K562 (cell line): ENCODE measurements around the gene PSAP. TPM values are rescaled to one million over a fixed set of nuclear protein-coding genes. Genes with fewer than 3 reads are reported as not detected.

ENCODE experiments used
- DMBX1 ChIP-seq: fragments of 250-450 bp; sonication (Bioruptor Pico); IDR thresholded peaks from 2 replicates; pipeline ENCODE4 v1.8.0; 2022; ENCODE audit warnings: inconsistent platforms, mild to moderate bottlenecking, moderate library complexity, borderline replicate concordance
- DNMT1 ChIP-seq: fragments of 450-650 bp; IDR thresholded peaks from 2 replicates; pipeline ENCODE4 v1.6.1; 2016; ENCODE audit warnings: antibody characterized with exemption, mild to moderate bottlenecking
- GABPB1 ChIP-seq: sonication (generic); formaldehyde crosslinking; IDR thresholded peaks from 2 replicates; pipeline ENCODE4 v1.8.0; 2022; ENCODE audit warnings: mild to moderate bottlenecking, missing genetic modification reagents
- GATA2 ChIP-seq: sonication (generic); formaldehyde crosslinking; IDR thresholded peaks from 2 replicates; pipeline ENCODE4 v1.4.0; 2020; ENCODE audit warnings: mild to moderate bottlenecking, missing genetic modification reagents
- HIVEP1 ChIP-seq: fragments of 250-450 bp; sonication (Bioruptor Pico); IDR thresholded peaks from 2 replicates; pipeline ENCODE4 v1.4.0; 2020; ENCODE audit warnings: mild to moderate bottlenecking
- KDM1A ChIP-seq, 2 experiments: fragments of 450-650 bp; IDR thresholded peaks; 2 replicates each; pipeline ENCODE4 v1.6.1; 2016; ENCODE audit warnings: mild to moderate bottlenecking in 2 of 2
- NCOA6 ChIP-seq: fragments of 450-650 bp; IDR thresholded peaks from 2 replicates; pipeline ENCODE4 v1.6.1; 2017; ENCODE audit warnings: mild to moderate bottlenecking
- NONO ChIP-seq, 2 experiments: fragments of 200-400 bp in 1 of 2; fragments of 450-650 bp in 1 of 2; formaldehyde crosslinking in 1 of 2; IDR thresholded peaks; 2 replicates each; pipeline ENCODE4 v1.6.1; 2017; ENCODE audit warnings: low read depth in 2 of 2, mild to moderate bottlenecking in 2 of 2, moderate library complexity in 2 of 2, low read length in 1 of 2
- PHF8 ChIP-seq: fragments of 200-600 bp; sonication (generic); IDR thresholded peaks from 2 replicates; pipeline ENCODE4 v1.6.1; 2012; ENCODE audit warnings: mixed run types, mild to moderate bottlenecking, inconsistent platforms, low read length, moderate library complexity, borderline replicate concordance
- RBM14 ChIP-seq: fragments of 200-400 bp; formaldehyde crosslinking; IDR thresholded peaks from 2 replicates; pipeline ENCODE4 v1.6.1; 2018; ENCODE audit warnings: low read depth, mild to moderate bottlenecking, low read length, moderate library complexity, borderline replicate concordance; ENCODE audit not compliant: insufficient read depth
- RHOXF2B ChIP-seq: fragments of 250-450 bp; sonication (Bioruptor Pico); conservative IDR thresholded peaks from 2 replicates; pipeline ENCODE4 v1.5.1; 2021
- SIRT6 ChIP-seq: IDR thresholded peaks from one replicate; pipeline ENCODE4 v1.6.1; 2012; ENCODE audit warnings: low read depth, mild to moderate bottlenecking, control low read depth, inconsistent platforms, low read length, moderate library complexity
- TRIM24 ChIP-seq, 2 experiments: fragments of 450-650 bp; IDR thresholded peaks; 2 replicates each; pipeline ENCODE4 v1.6.1; 2016
- TSC22D4 ChIP-seq: fragments of 450-650 bp; IDR thresholded peaks from 2 replicates; pipeline ENCODE4 v1.6.1; 2016; ENCODE audit warnings: missing genetic modification characterization, missing biosample characterization, control low read depth
- U2AF2 ChIP-seq: fragments of 200-400 bp; formaldehyde crosslinking; optimal IDR thresholded peaks from 2 replicates; pipeline ENCODE3; 2017; ENCODE audit warnings: low read depth, mild to moderate bottlenecking, low read length
- WHSC1 ChIP-seq: IDR thresholded peaks from one replicate; pipeline ENCODE4 v1.6.1; 2012; ENCODE audit warnings: low read length, control low read depth, inconsistent platforms
- ZNF134 ChIP-seq: fragments of 250-450 bp; sonication (Bioruptor Pico); conservative IDR thresholded peaks from 2 replicates; pipeline ENCODE4 v1.4.0; 2020
- ZNF384 ChIP-seq: IDR thresholded peaks from 2 replicates; pipeline ENCODE4 v1.6.1; 2012; ENCODE audit warnings: low read depth, low read length, improper control_type of control experiment
- ZNF431 ChIP-seq: sonication (generic); formaldehyde crosslinking; IDR thresholded peaks from 2 replicates; pipeline ENCODE4 v1.8.0; 2022; ENCODE audit warnings: mild to moderate bottlenecking, missing genetic modification reagents
- ZNF584 ChIP-seq: fragments of 200-800 bp; sonication (Bioruptor generic); IDR thresholded peaks from 2 replicates; pipeline ENCODE4 v1.6.1; 2016; ENCODE audit warnings: low read depth, mild to moderate bottlenecking, missing genetic modification characterization, missing compliant biosample characterization
- ZNF668 ChIP-seq: fragments of 250-450 bp; sonication (Bioruptor Pico); IDR thresholded peaks from 2 replicates; pipeline ENCODE4 v1.8.0; 2022; ENCODE audit warnings: mild to moderate bottlenecking, inconsistent platforms
- polyA plus RNA-seq, 8 experiments: library from polyadenylated mRNA; depleted of rRNA in 4 of 8; stranded (reverse) in 5 of 8; unstranded in 3 of 8; fragments of >200 nt; fragmentation: Nextera tagmentation in 2 of 8; fragmentation: Illumina TruSeq in 1 of 8; extraction: Ambion mirVana in 2 of 8; extraction: Trizol in 1 of 8; gene quantifications; 2 replicates each; pipeline versions ENCODE4 v1.2.1 to v1.2.3, GENCODE V29; 2011 to 2014; ENCODE audit warnings: inconsistent platforms in 1 of 8, missing spikeins in 1 of 8
- total RNA-seq, 7 experiments: library from RNA; depleted of rRNA in 6 of 7; stranded (reverse); fragments of >200 nt in 6 of 7; fragmentation: Illumina TruSeq in 2 of 7; extraction: Trizol in 2 of 7; gene quantifications; 2 replicates each; pipeline versions ENCODE4 v1.2.1 to v1.2.3, GENCODE V29; 2011 to 2021; ENCODE audit warnings: low replicate concordance in 1 of 7
- TF ChIP-seq, protein P1 (sequence below): fragments of 200-800 bp; sonication (Bioruptor generic); IDR thresholded peaks from 2 replicates; pipeline ENCODE4 v1.6.1; 2017; ENCODE audit warnings: missing genetic modification characterization, missing compliant biosample characterization
- TF ChIP-seq, protein P2 (sequence below), 2 experiments: fragments of 450-650 bp; conservative IDR thresholded peaks; 2 replicates each; pipeline ENCODE4 v1.6.1; 2017; ENCODE audit warnings: mild to moderate bottlenecking in 2 of 2, moderate library complexity in 2 of 2
- TF ChIP-seq, protein P3 (sequence below): fragments of 250-450 bp; sonication (Bioruptor Pico); IDR thresholded peaks from 2 replicates; pipeline ENCODE4 v1.8.0; 2021; ENCODE audit warnings: moderate library complexity, mild to moderate bottlenecking, inconsistent platforms

The PSAP gene
- total and polyA plus RNA-seq, 9 of the 15 experiments (the other 6 are each of a cell fraction or from before 2014, with no cell fraction given): 245 to 700 (median 429) TPM

DNA sequence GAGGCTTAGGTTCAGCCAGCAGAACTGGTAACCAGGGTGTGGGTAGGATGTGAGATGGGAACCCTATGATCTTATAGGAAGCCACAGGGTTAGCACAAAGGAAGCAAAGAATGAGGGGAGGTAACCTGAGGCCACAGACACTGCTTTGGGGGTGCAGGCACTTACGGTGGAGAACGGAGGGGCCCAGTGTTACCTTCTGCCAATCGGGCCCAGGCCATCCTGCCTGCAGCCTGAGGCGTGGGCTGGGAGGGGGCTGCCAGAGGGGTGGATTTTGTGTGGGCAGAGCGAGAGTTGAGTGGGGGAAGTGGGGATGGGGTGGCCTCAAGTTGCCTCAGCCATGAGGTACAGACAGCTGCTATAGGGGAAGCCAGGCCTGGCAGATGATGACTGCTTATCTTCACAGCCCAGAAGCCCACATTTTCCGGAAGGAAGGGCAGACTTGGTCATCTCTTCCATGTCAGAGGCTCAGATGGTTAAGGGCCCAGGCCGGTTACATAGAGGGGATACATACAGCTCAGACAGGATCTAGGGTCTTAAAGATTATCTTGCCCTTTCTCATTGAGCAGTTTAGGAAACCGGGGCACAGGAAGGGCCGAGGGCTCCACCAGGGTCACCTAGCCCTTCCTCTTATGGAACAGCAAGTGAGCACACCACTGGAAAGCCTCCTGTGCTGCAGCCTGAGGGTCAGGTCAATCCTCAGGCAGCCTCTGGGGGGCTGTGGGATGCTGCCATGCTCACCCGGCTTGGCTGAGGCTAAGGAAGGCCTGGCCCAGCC lies 53.3 kb downstream of the PSAP start (continued):
- TF ChIP-seq HIVEP1 (CRISPR knock-in tag) (no peak), ZNF584 (CRISPR knock-in tag) (peak; percentile 95), RHOXF2B (CRISPR knock-in tag) (no peak; the same call in 1 of the 2 replicates), DNMT1 (no peak), ZNF134 (CRISPR knock-in tag) (peak; percentile 33; the same call in 1 of the 2 replicates), TRIM24 (IDR thresholded peaks at IDR 0.05) (peak; percentile 96), U2AF2 (no peak), SIRT6 (no peak), NONO (IDR thresholded peaks at IDR 0.05; ENCODE audit: low read depth in 2 of 2, low read length in 1 of 2) (no peak), GATA2 (CRISPR knock-in tag) (peak; percentile 96), ZNF431 (CRISPR knock-in tag) (no peak), TSC22D4 (tag) (no peak), ZNF384 (no peak), DMBX1 (CRISPR knock-in tag) (peak; percentile 93), KDM1A (IDR thresholded peaks at IDR 0.05) (peak; percentile 63 to 68), WHSC1 (no peak), RBM14 (no peak), NCOA6 (no peak), GABPB1 (CRISPR knock-in tag) (0 out of 2 replicates have a peak, but pooled peaks have one; percentile 64), ZNF668 (CRISPR knock-in tag) (no peak), PHF8 (no peak)
- TF ChIP-seq, protein P1, sequence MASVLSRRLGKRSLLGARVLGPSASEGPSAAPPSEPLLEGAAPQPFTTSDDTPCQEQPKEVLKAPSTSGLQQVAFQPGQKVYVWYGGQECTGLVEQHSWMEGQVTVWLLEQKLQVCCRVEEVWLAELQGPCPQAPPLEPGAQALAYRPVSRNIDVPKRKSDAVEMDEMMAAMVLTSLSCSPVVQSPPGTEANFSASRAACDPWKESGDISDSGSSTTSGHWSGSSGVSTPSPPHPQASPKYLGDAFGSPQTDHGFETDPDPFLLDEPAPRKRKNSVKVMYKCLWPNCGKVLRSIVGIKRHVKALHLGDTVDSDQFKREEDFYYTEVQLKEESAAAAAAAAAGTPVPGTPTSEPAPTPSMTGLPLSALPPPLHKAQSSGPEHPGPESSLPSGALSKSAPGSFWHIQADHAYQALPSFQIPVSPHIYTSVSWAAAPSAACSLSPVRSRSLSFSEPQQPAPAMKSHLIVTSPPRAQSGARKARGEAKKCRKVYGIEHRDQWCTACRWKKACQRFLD: peak; percentile 93
- TF ChIP-seq, protein P2, sequence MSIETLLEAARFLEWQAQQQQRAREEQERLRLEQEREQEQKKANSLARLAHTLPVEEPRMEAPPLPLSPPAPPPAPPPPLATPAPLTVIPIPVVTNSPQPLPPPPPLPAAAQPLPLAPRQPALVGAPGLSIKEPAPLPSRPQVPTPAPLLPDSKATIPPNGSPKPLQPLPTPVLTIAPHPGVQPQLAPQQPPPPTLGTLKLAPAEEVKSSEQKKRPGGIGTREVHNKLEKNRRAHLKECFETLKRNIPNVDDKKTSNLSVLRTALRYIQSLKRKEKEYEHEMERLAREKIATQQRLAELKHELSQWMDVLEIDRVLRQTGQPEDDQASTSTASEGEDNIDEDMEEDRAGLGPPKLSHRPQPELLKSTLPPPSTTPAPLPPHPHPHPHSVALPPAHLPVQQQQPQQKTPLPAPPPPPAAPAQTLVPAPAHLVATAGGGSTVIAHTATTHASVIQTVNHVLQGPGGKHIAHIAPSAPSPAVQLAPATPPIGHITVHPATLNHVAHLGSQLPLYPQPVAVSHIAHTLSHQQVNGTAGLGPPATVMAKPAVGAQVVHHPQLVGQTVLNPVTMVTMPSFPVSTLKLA (conservative IDR thresholded peaks at IDR 0.05): peak in 1 of 2 experiments; percentile 68; a peak in 1 of 4 replicates
- TF ChIP-seq, protein P3, sequence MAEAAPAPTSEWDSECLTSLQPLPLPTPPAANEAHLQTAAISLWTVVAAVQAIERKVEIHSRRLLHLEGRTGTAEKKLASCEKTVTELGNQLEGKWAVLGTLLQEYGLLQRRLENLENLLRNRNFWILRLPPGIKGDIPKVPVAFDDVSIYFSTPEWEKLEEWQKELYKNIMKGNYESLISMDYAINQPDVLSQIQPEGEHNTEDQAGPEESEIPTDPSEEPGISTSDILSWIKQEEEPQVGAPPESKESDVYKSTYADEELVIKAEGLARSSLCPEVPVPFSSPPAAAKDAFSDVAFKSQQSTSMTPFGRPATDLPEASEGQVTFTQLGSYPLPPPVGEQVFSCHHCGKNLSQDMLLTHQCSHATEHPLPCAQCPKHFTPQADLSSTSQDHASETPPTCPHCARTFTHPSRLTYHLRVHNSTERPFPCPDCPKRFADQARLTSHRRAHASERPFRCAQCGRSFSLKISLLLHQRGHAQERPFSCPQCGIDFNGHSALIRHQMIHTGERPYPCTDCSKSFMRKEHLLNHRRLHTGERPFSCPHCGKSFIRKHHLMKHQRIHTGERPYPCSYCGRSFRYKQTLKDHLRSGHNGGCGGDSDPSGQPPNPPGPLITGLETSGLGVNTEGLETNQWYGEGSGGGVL (CRISPR knock-in tag): no peak
